Transverse colon (tissue), 4 donors: Measurements from ENCODE around the gene PMCH.

Experiments used
- EP300 ChIP-seq: sonication (generic); formaldehyde crosslinking; IDR thresholded peaks from one replicate; pipeline ENCODE4 v1.6.1; 2017; ENCODE audit warnings: antibody characterized with exemption, low read depth
- POLR2AphosphoS5 ChIP-seq, 3 donors: sonication (generic); formaldehyde crosslinking; IDR thresholded peaks; one replicate each; pipeline ENCODE4 v1.6.1; 2016; ENCODE audit warnings: antibody characterized with exemption in 3 of 3
- TF ChIP-seq, protein P1 (sequence below), 5 experiments: fragments of 200-600 bp in 3 of 5; fragments of 450-650 bp in 2 of 5; sonication (generic) in 3 of 5; IDR thresholded peaks; 1 replicate in 2 of 5; 2 replicates in 3 of 5; pipeline ENCODE4 v1.5.1; 2016 to 2017; ENCODE audit warnings: antibody characterized with exemption in 5 of 5, inconsistent platforms in 3 of 5, mild to moderate bottlenecking in 2 of 5, moderate library complexity in 1 of 5

DNA sequence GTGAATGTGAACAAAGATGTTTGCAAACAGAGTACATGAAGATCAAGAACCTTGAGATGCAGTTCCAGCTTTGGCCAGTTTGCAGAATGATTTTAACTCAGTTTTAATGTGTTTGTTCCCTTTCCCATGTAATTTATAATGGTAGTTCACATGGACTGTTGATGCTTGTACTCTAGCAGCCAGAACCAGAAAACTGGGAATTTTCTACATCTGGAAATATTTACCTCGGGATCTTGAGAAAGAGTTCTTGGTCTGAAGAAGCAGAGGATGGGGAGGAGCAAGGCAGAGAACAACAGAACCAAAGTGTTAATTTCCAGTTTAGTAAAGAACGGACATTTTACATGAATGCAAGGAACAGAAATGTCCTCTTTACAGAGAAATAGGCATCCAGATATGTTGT lies 37.0 kb upstream of the PMCH start:
- TF ChIP-seq, protein P1, sequence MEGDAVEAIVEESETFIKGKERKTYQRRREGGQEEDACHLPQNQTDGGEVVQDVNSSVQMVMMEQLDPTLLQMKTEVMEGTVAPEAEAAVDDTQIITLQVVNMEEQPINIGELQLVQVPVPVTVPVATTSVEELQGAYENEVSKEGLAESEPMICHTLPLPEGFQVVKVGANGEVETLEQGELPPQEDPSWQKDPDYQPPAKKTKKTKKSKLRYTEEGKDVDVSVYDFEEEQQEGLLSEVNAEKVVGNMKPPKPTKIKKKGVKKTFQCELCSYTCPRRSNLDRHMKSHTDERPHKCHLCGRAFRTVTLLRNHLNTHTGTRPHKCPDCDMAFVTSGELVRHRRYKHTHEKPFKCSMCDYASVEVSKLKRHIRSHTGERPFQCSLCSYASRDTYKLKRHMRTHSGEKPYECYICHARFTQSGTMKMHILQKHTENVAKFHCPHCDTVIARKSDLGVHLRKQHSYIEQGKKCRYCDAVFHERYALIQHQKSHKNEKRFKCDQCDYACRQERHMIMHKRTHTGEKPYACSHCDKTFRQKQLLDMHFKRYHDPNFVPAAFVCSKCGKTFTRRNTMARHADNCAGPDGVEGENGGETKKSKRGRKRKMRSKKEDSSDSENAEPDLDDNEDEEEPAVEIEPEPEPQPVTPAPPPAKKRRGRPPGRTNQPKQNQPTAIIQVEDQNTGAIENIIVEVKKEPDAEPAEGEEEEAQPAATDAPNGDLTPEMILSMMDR (IDR thresholded peaks at IDR 0.05): no peak
- TF ChIP-seq POLR2AphosphoS5 (IDR thresholded peaks at IDR 0.05): no peak
- no peak for TF ChIP-seq EP300
